GM12801 (cell line): ENCODE measurements around the gene CDKN3.

Experiments used
- CTCF ChIP-seq: IDR thresholded peaks from one replicate; pipeline ENCODE4 v1.5.1; 2011; ENCODE audit warnings: control low read depth; ENCODE audit not compliant: insufficient read length; ENCODE audit errors: extremely low read depth

The CDKN3 gene

GRCh38 chr14:54435500-54435981 lies 38.7 kb downstream of the CDKN3 start:
- TF ChIP-seq CTCF, result no peak

- TF ChIP-seq CTCF, result no peak
Measured at GRCh38 chr14:54438703-54439102, 41.9 kb downstream of the CDKN3 start.

GRCh38 chr14:54440037-54440436 lies 43.2 kb downstream of the CDKN3 start:
- TF ChIP-seq CTCF, result no peak

- no peak for TF ChIP-seq CTCF
Measured at GRCh38 chr14:54440476-54440872, 43.7 kb downstream of the CDKN3 start.

GRCh38 chr14:54440873-54441868 lies 44.4 kb downstream of the CDKN3 start, which contains the start of gene CNIH1:
Gene CNIH1 (minus strand): TSS chr14:54441374. CDS start chr14:54441327, 47 bp downstream.
- no peak for TF ChIP-seq CTCF

- no peak for TF ChIP-seq CTCF
Measured at GRCh38 chr14:54443981-54444380, 47.2 kb downstream of the CDKN3 start.

GRCh38 chr14:54444681-54445080 lies 47.9 kb downstream of the CDKN3 start:
- no peak for TF ChIP-seq CTCF
